ENCODE results near the gene CHRND.

The CHRND gene

DNA sequence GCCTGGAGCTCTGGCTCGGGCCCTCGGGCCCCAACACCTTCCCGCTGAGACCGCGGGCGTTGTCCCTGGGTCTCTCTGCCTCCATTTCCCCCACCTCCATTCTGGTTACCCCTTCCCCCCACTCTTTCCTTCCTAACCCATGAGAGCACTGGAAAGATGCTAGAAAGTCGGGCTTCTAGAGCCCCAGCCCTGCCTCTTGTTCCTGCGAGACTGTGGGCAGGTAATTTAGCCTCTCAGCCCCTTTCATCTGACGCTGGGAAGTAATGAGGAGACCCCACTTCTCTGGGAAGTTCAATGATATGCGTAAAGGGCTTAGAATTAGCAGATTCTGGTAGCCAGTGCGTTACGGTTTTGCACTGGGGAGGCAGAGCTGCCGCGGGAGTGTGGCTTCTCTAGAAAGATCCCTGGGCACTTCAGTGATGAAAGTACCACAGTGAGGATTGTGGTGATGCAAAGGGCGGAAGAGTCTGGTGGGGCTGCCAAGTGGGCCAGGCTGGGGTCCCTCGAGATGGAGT lies 22.1 kb upstream of the CHRND start:
- no peak for DNase-seq (ENCODE audit: low read depth)

DNA sequence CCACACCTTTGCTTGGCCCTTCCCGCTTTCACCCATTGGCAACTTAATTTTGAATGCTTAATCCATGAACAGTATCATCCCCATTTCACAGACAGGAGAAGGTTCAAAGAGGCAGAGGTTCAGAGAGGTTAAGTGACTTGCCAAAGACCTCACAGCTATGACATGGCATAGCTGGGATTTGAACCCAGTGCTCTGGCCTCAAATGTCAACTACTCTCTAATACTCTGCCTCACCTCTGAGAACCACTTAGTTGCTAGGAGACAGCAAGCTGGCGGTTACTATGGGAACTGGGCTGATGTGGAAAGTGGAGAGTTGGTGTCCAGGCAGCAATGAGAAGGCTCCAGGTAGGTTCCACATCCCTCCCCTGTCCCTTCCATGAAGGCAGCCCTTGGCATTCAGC lies 21.5 kb upstream of the CHRND start:
- peak; percentile 12 for DNase-seq (ENCODE audit: low read depth)

DNA sequence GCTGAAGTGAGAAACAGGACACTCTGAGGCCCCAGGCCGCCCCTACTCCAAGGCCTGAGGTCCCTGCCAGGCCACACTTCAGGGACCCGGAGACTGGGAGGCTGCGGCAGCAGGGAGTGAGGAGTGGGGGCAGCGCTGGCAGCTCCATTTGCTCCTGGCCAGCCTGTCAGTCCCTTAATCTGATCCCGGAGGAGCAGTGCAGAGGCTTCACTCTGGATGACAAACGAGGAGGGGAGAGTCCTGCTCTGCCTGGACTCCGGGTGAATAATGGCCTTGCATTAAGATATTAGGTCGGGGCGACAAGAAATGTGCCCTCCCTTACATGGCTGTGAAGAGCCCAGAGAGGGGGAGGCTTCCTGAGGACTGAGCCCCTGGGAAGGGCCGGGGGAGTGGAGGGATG lies 20.1 kb upstream of the CHRND start:
- DNase-seq (ENCODE audit: low read depth): no peak

DNA sequence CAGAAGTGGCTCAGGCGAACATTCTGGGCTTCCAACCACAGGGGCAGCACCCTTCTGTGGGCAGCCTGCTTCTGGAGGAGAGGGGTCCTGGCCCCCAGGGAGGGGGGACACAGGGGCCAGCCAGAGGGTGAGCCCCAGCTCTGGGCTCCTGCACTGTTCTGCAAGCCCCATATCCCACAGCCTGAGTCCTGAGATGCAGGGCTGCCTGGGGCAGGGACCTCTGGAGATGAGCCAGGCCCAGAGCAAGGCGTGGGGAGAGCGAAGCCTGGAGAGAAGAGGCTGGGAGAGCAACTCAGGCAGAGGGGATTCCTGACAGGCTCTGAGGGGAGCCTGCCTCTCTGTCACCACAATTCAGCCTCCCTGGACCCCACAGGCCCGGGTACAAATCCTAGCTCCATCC lies 19.3 kb upstream of the CHRND start:
- DNase-seq (ENCODE audit: low read depth): no peak

DNA sequence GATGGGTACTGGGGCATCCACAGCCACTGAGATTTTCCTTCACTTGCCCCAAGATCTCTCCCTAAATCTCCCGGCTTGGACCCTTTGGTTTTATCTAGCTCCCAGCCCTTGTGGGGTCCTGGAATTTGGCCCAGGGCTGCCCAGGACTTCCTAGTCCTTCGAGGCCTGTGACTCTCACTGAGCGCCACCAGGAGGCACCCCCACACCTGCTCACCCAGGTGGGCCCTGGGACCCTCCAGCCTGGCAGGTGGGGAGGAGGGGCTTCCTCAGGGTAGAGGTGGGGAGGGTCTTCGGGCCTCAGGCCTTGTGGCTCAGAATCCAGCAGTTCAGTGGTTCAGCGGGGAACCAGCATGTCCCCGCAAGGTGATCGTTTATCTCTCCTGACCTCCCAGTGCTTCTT lies 17.7 kb upstream of the CHRND start:
- DNase-seq (ENCODE audit: low read depth): no peak

DNA sequence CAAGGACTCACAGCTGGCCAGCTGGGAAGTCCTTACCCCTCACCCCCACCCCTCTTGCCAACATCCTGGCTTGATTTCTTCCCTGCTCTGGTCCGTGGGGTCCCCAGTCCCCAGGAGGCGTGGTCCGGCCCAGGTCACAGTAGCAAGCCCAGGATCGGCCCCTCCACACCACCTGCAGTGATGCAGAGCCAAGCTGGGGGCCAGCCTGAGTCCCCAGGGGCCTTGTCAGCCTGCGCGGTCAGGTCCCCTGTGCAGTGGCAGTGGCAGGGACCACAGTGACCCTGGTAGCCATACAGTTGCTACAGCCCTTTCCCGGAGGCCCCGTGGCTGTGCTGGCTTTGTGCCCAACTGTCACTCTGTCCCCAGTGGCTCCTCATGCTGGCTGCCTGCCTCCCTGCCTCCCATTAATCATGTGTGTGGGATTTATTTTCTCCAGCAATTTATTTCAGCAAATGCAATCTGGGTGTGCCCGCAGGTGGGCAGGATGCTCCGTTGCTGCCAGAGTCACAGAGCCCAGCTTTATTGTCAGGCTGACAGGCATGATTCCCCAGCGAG lies 14.5 kb upstream of the CHRND start:
- DNase-seq (ENCODE audit: low read depth): no peak

DNA sequence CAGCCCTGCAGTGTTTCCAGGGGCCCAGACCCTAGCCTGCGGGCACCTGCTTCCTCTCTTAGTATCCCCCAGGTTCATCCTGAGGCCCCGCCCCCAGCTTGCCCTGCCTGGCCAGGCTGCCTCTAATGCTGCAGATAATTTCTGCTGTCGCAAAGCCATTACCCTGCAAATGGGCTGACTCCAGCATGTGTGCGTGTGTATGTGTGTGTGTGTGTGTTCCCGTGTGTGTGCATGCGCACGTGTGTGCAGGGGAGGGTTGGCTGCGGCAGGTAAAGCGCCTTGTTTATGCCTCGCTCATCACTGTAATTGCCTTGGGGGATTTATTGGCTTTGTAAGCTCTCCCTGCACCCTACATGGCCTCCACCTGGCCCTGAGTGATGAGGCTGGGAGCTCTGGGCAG lies 13.4 kb upstream of the CHRND start:
- peak; percentile 6 for DNase-seq (ENCODE audit: low read depth)

DNA sequence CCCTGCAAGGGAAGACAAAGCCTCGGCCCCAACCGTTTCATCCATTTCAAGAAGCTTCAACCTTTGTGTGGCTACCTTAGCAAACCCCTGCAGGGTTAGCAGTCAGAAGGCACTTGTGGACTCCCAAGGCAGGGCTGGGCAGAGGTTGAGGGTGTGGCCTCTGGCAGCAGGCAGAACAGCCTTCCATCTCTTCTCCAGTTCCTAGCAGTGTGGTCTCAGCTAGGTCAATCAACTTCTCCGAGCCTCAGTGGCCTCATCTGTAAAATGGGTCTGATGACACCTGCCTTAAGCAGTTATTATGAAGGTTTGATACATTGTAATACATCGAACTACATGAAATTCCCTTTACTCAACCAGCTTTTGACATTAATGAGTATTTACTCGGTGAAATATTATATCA lies 12.6 kb upstream of the CHRND start:
- DNase-seq (ENCODE audit: low read depth): no peak

- DNase-seq (ENCODE audit: low read depth): no peak
These were observed 10.3 kb upstream of the CHRND start for GRCh38 chr2:232515639-232516038.

DNA sequence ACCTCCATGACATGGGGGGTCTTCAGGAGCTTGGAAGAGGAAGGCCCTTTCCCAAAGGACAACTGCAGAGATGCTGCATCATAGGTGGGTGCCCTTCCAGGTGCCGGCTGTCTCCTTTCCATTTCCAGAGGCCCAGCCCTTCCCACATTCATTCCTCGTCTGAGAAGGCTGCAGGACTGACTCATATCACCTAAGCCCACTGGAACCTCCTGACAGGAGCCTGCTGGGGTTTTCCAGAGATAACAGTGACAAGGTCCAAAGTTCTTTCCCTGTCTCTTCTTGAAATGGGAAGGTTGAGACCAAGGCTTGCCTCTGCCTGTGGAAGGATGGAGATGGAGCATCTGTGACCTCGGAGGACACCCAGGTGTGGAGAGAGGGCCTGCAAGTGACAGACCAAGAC lies 9.4 kb upstream of the CHRND start:
- DNase-seq (ENCODE audit: low read depth): peak; percentile 7

- DNase-seq (ENCODE audit: low read depth): no peak
These were observed 7.1 kb upstream of the CHRND start for GRCh38 chr2:232518844-232519243.

DNA sequence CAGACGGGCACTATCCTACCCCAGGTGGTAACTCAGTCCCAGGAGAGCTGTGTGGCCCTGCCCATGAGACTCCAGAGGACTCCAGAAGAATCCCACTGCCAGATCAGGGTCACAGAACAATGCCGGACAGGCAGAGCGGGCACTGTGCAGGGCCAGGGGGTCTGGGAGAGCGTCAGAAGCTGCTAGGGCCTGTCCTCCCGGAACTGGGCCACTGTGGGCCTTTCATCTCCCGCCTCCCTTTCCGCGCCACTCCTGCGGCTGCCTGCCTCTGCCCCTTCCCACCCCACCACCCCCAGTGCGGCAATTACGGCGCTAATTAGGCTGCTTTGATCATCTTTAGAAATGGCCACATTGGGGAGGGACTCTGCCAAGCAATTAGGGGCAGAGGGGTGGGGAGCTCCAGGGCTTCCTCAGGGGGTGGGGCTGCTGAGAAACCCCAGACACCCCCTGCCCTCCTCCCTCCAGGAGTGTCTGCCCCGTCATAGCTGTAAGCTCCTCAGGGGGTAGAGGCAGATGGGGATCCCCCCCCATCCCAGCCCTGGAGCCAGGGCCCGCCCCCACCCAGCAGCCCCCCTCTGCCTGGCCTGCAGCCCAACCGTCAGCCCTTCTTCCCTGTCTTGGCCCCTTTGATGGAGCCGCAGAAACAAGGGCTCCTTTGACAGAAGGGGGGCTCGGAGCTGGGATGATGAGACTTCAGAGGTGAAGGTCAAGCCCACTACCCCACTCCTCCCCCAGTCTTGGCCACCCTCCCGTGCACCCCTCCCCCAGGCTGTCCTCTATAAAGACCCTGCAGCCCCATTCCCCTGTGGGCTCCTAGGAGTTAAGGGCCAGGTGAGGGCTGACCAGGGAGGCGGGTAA lies 6.2 kb upstream of the CHRND start, which contains the start of gene PRSS56:
Gene PRSS56, plus strand, starts transcription at position 808 of the 858 bp plus-strand sequence. CDS start 211 bp downstream, outside the sequence.
- DNase-seq (ENCODE audit: low read depth): no peak

DNA sequence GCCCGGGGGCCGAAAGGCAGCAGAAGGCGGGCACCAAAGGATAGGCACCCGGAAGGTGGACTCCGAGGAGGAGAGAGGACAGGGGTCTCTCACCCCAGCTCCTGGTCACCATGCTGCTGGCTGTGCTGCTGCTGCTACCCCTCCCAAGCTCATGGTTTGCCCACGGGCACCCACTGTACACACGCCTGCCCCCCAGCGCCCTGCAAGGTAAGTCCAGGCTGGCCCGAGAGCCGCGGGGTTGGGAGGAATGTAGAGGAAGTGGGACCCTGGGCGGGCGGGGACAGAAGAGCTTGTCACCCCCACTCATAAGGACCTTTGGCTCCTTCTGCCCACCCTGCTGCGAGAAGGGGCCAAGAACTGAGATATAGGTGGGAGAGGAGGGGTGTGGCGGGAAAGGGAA lies 5.5 kb upstream of the CHRND start:
- no peak for DNase-seq (ENCODE audit: low read depth)

- no peak for DNase-seq (ENCODE audit: low read depth)
These were observed 4.9 kb upstream of the CHRND start for GRCh38 chr2:232521098-232521497.

DNA sequence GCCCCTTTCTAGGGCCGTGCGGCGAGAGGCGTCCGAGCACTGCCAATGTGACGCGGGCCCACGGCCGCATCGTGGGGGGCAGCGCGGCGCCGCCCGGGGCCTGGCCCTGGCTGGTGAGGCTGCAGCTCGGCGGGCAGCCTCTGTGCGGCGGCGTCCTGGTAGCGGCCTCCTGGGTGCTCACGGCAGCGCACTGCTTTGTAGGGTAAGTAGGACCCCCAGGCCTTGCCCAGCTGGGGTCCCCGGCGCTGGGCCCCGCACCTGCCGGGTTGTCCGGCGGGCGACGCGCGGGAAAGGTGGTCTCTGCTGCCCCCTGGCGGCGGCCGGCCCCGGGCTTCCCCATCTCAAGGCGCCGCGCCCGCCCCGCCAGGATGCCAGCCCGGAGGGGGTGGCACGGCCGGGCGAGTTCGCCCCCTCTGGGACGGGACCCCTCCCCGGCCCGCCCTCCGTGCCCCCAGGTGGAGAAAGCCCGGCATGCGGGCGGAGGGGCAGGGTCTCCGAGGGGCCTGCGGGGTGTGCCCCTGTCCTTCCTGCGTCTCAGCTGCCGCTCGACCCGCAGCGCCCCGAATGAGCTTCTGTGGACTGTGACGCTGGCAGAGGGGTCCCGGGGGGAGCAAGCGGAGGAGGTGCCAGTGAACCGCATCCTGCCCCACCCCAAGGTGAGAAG lies 3.9 kb upstream of the CHRND start:
- no peak for DNase-seq (ENCODE audit: low read depth)

DNA sequence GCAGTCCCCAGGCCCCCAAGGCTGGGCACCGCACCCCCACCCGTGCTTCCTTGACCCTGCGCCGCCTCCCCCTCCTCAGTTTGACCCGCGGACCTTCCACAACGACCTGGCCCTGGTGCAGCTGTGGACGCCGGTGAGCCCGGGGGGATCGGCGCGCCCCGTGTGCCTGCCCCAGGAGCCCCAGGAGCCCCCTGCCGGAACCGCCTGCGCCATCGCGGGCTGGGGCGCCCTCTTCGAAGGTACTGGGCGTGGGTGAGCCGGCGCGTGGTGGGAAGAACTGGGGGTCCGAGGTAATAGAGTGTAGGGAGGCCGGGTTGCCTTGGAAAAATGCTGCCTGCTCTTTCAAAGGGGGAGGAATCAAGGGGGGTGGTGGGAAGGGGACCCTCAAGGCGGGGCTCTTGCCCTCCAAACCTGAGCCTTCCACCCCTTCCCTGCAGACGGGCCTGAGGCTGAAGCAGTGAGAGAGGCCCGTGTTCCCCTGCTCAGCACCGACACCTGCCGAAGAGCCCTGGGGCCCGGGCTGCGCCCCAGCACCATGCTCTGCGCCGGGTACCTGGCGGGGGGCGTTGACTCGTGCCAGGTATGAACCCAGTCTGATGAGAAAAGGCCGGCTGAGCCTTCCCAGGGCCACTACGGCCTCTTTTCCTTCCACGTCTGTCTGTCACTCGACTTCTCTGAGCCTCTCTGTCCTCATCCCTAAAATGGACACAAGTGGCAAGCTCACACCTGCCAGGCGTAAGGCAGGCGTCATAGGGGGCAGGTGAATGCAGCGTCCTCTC lies 3.1 kb upstream of the CHRND start:
- DNase-seq (ENCODE audit: low read depth): no peak

GRCh38 chr2:232523402-232523681 lies 2.6 kb upstream of the CHRND start:
- DNase-seq (ENCODE audit: low read depth): no peak

GRCh38 chr2:232523682-232524597 lies 2.0 kb upstream of the CHRND start:
- peak; percentile 14 for DNase-seq (ENCODE audit: low read depth)

DNA sequence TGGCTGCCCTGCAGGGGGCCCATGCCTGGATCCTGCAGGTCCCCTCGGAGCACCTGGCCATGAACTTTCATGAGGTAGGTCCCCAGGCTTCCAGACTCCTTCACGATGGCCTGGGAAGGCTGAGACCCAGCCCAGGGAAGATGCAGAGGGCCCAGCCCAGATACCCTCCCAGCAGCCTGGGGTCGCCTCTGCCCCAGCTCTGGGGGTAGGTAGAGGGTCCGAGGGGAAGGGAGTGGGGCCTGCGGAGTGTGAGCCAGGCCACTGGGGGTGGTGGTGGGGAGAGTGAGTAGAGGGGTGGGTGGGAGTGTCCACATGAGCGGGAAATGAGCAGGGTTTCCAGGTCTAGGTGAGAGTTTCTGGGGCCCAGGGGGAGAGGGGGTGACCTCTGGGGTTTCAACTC lies 1.2 kb upstream of the CHRND start:
- no peak for DNase-seq (ENCODE audit: low read depth)

- no peak for DNase-seq (ENCODE audit: low read depth)
These were observed 761 bp upstream of the CHRND start for GRCh38 chr2:232525199-232525598.

- DNase-seq (ENCODE audit: low read depth): no peak
These were observed 497 bp downstream of the CHRND start for GRCh38 chr2:232526372-232526941.

Measured in amniotic epithelial cell (primary cell).